ENCODE measurements around the gene FAM13A.

DNA sequence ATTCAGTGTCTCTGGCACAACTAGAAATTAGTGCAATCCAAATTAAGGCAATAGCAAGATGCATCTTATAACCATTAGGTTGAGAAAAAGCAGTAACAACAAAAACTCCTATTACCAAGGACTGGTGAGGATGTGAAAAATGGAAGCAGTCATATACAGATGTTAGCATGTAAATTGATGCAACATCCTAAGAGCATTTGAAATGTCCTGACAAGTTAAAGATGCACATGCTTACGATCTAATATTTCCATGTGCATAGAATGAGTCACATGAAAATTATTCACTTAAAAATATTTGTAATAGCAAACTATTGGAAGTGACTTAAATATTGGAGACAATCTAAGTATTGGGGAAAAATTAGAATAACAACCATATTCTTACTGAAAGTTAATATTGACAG lies 163.0 kb downstream of the FAM13A start:
- TF ChIP-seq, protein P1, sequence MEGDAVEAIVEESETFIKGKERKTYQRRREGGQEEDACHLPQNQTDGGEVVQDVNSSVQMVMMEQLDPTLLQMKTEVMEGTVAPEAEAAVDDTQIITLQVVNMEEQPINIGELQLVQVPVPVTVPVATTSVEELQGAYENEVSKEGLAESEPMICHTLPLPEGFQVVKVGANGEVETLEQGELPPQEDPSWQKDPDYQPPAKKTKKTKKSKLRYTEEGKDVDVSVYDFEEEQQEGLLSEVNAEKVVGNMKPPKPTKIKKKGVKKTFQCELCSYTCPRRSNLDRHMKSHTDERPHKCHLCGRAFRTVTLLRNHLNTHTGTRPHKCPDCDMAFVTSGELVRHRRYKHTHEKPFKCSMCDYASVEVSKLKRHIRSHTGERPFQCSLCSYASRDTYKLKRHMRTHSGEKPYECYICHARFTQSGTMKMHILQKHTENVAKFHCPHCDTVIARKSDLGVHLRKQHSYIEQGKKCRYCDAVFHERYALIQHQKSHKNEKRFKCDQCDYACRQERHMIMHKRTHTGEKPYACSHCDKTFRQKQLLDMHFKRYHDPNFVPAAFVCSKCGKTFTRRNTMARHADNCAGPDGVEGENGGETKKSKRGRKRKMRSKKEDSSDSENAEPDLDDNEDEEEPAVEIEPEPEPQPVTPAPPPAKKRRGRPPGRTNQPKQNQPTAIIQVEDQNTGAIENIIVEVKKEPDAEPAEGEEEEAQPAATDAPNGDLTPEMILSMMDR (IDR thresholded peaks at IDR 0.05), result no peak
- TF ChIP-seq EZH2 (IDR thresholded peaks at IDR 0.05; ENCODE audit: borderline replicate concordance, insufficient read depth, low read depth, low read length, poor library complexity, severe bottlenecking), result no peak
